Prostate gland (tissue), 2 donors: ENCODE results near the gene ASB6.

Experiments used
- POLR2A ChIP-seq: fragments of 450-650 bp; IDR thresholded peaks from one replicate; pipeline ENCODE4 v1.6.1; 2016; ENCODE audit warnings: antibody characterized with exemption, mild to moderate bottlenecking
- TF ChIP-seq, protein P1 (sequence below), 4 experiments: fragments of 200-600 bp in 2 of 4; fragments of 450-650 bp in 2 of 4; sonication (generic) in 2 of 4; IDR thresholded peaks; 1 replicate in 3 of 4; 2 replicates in 1 of 4; pipeline ENCODE4 v1.5.1; 2016 to 2019; ENCODE audit warnings: antibody characterized with exemption in 4 of 4, mild to moderate bottlenecking in 2 of 4, moderate library complexity in 2 of 4

DNA sequence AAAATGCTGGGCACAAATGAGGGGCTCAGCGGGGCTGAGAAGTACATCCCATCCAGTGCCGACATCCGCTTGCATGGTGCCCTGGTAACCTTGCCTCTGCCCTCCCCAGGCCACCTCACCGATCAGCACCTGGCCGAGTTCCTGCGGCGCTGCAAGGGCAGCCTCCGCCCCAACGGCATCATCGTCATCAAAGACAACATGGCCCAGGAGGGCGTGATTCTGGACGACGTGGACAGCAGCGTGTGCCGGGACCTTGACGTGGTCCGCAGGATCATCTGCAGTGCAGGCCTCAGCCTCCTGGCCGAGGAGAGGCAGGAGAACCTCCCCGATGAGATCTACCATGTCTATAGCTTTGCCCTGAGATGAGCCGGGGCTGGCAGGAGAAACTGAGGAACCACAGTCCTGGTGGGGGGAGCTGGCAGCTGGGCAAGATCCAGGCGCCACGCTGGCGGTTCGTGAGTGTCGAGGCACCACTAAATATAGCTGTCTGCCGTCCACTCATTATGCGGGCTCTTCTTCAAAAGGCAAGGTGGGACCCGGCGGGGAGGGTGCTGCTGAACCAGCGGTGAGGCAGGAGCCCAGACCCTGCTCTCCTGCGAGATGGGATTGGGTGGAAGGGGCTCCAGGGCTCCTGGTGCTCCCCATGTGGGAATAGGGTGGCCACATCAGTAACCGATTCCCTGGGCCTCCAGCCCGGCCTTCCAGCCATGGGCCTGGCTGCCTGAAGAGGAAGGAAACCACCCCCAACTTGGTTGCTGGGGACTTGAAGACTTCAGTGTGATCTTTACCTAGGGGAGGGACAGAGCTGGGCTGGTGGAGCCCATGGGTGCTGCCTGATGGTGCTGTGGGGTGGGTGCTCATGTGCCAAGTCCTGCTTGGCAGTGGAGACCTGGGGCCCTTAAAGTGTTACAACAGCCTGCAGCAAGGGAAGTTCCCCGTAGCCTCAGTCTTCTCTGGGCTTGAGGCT, 6.6 kb downstream of the ASB6 start:
- TF ChIP-seq, protein P1, sequence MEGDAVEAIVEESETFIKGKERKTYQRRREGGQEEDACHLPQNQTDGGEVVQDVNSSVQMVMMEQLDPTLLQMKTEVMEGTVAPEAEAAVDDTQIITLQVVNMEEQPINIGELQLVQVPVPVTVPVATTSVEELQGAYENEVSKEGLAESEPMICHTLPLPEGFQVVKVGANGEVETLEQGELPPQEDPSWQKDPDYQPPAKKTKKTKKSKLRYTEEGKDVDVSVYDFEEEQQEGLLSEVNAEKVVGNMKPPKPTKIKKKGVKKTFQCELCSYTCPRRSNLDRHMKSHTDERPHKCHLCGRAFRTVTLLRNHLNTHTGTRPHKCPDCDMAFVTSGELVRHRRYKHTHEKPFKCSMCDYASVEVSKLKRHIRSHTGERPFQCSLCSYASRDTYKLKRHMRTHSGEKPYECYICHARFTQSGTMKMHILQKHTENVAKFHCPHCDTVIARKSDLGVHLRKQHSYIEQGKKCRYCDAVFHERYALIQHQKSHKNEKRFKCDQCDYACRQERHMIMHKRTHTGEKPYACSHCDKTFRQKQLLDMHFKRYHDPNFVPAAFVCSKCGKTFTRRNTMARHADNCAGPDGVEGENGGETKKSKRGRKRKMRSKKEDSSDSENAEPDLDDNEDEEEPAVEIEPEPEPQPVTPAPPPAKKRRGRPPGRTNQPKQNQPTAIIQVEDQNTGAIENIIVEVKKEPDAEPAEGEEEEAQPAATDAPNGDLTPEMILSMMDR (IDR thresholded peaks at IDR 0.05), result no peak
- TF ChIP-seq POLR2A, result no peak
